Brain microvascular endothelial cell (primary cell): ENCODE measurements around the gene CASKIN2.

ENCODE experiments used
- DNase-seq: peaks from one replicate; pipeline ENCODE4 v3.0.0-alpha.2; 2020
- H3K27ac ChIP-seq: fragments of 250-450 bp; sonication (Bioruptor Pico); 2 replicates; pipeline ENCODE4 v1.5.1; 2020; ENCODE audit warnings: mild to moderate bottlenecking, moderate library complexity
- H3K27me3 ChIP-seq: fragments of 250-450 bp; sonication (Bioruptor Pico); replicated peaks from 2 replicates; pipeline ENCODE4 v1.5.1; 2020; ENCODE audit warnings: mild to moderate bottlenecking
- H3K36me3 ChIP-seq: fragments of 250-450 bp; sonication (Bioruptor Pico); replicated peaks from 2 replicates; pipeline ENCODE4 v1.5.1; 2020; ENCODE audit warnings: mild to moderate bottlenecking
- H3K4me3 ChIP-seq: 2 replicates; pipeline ENCODE4 v1.5.1; 2011; ENCODE audit warnings: low read depth, mild to moderate bottlenecking, control low read depth, low read length, moderate library complexity
- CTCF ChIP-seq: IDR thresholded peaks from 2 replicates; pipeline ENCODE4 v1.5.1; 2011; ENCODE audit warnings: low read depth, mild to moderate bottlenecking, moderate library complexity, low read length, control low read depth, inconsistent platforms; ENCODE audit errors: missing control alignments
- in situ Hi-C: cut with HindIII; loops from 2 replicates; pipeline ENCODE4 v1.10.0; 2017; ENCODE audit warnings: low sequenced_read_pairs, low pct_ligation_motif_present

The CASKIN2 gene

GRCh38 chr17:75503337-75503950, 11.9 kb downstream of the CASKIN2 start:
- in situ Hi-C loops = no loop called here
- H3K36me3 ChIP-seq = peaks cover 3% of the 10 kb centered on the region
- DNase-seq = no peak
- no peak for TF ChIP-seq CTCF
- H3K4me3 ChIP-seq = no peak overlapping the region
- no peaks in the 10 kb centered on the region for H3K27me3 ChIP-seq
- no peak overlapping the region for H3K27ac ChIP-seq

GRCh38 chr17:75502721-75503329, 12.5 kb downstream of the CASKIN2 start:
- Histone ChIP-seq H3K27me3 (no peaks in the 10 kb centered on the region), H3K27ac (no peak overlapping the region), H3K4me3 (no peak overlapping the region), H3K36me3 (peaks cover 9% of the 10 kb centered on the region)
- in situ Hi-C loops = no loop called here
- no peak for DNase-seq
- TF ChIP-seq CTCF = no peak

- DNase-seq = no peak
- Histone ChIP-seq H3K36me3 (peaks cover 10% of the 10 kb centered on the region), H3K4me3 (no peak overlapping the region), H3K27me3 (no peaks in the 10 kb centered on the region), H3K27ac (no peak overlapping the region)
- in situ Hi-C loops = no loop called here
- no peak for TF ChIP-seq CTCF
Measured at GRCh38 chr17:75502072-75502720, 13.1 kb downstream of the CASKIN2 start.

- H3K36me3 ChIP-seq = peaks cover 12% of the 10 kb centered on the region
- TF ChIP-seq CTCF = no peak
- in situ Hi-C loops = no loop called here
Measured at GRCh38 chr17:75501378-75502071, 13.8 kb downstream of the CASKIN2 start.

GRCh38 chr17:75500419-75501216, 14.7 kb downstream of the CASKIN2 start:
- H3K4me3 ChIP-seq = no peak overlapping the region
- TF ChIP-seq CTCF = no peak
- DNase-seq = no peak
- H3K36me3 ChIP-seq = peaks cover 18% of the 10 kb centered on the region
- in situ Hi-C loops = no loop called here
- no peak overlapping the region for H3K27ac ChIP-seq
- H3K27me3 ChIP-seq = no peaks in the 10 kb centered on the region

More at GRCh38 chr17:75501378-75502071, 13.8 kb downstream of the CASKIN2 start:
- Histone ChIP-seq H3K4me3 (no peak overlapping the region), H3K27me3 (no peaks in the 10 kb centered on the region), H3K27ac (no peak overlapping the region)
- no peak for DNase-seq
